A204.1 (cell line): ENCODE results near the gene RBM26.
"Not testable (repeated sequence)": the region's sequence is repeated elsewhere in the genome, so short reads cannot be mapped to it uniquely, and the experiment has no call there.

Experiments used
- FAIRE-seq: peaks from 2 replicates; lab custom pipeline; 2012; peaks lifted over from hg19 to GRCh38; lab: Jason Lieb, UNC

The RBM26 gene

GRCh38 chr13:79336966-79337365, 69.1 kb downstream of the RBM26 start:
- FAIRE-seq = no peak

GRCh38 chr13:79328510-79328909, 77.5 kb downstream of the RBM26 start:
- peak; percentile 70 for FAIRE-seq

GRCh38 chr13:79320433-79320832, 85.6 kb downstream of the RBM26 start:
- no peak for FAIRE-seq

- FAIRE-seq = no peak
Observed at GRCh38 chr13:79318664-79319063, 87.4 kb downstream of the RBM26 start.

- FAIRE-seq = no peak
Observed at GRCh38 chr13:79317856-79318255, 88.2 kb downstream of the RBM26 start.

GRCh38 chr13:79314652-79315051, 91.4 kb downstream of the RBM26 start:
- no peak for FAIRE-seq

- no peak for FAIRE-seq
Observed at GRCh38 chr13:79312340-79312855, 93.7 kb downstream of the RBM26 start.

- no peak for FAIRE-seq
Observed at GRCh38 chr13:79311386-79311785, 94.7 kb downstream of the RBM26 start.

GRCh38 chr13:79309690-79310089, 96.4 kb downstream of the RBM26 start:
- FAIRE-seq = no peak

- no peak for FAIRE-seq
Observed at GRCh38 chr13:79307866-79308298, 98.2 kb downstream of the RBM26 start.

- FAIRE-seq = no peak
Observed at GRCh38 chr13:79307433-79307861, 98.6 kb downstream of the RBM26 start.

- no peak for FAIRE-seq
Observed at GRCh38 chr13:79306650-79307049, 99.4 kb downstream of the RBM26 start.

GRCh38 chr13:79297128-79297527, 108.9 kb downstream of the RBM26 start:
- FAIRE-seq = no peak

- FAIRE-seq = no peak
Observed at GRCh38 chr13:79295906-79296706, 109.9 kb downstream of the RBM26 start.

GRCh38 chr13:79290595-79291244, 115.3 kb downstream of the RBM26 start:
- FAIRE-seq = no peak

GRCh38 chr13:79289571-79289970, 116.5 kb downstream of the RBM26 start:
- no peak for FAIRE-seq

GRCh38 chr13:79287939-79288795, 117.9 kb downstream of the RBM26 start:
- FAIRE-seq = no peak

GRCh38 chr13:79285159-79285558, 120.9 kb downstream of the RBM26 start:
- no peak for FAIRE-seq

- no peak for FAIRE-seq
Observed at GRCh38 chr13:79283742-79284141, 122.3 kb downstream of the RBM26 start.

- no peak for FAIRE-seq
Observed at GRCh38 chr13:79282976-79283375, 123.1 kb downstream of the RBM26 start.

- FAIRE-seq = no peak
Observed at GRCh38 chr13:79282508-79282907, 123.5 kb downstream of the RBM26 start.

- FAIRE-seq = no peak
Observed at GRCh38 chr13:79281339-79281747, 124.7 kb downstream of the RBM26 start.

GRCh38 chr13:79279735-79280134, 126.3 kb downstream of the RBM26 start:
- not testable (repeated sequence) for FAIRE-seq
